Measurements from ENCODE around the gene NUP210.

NUP210 gene

GRCh38 chr3:13372656-13373055, 47.5 kb downstream of the NUP210 start:
- no peak for DNase-seq

- DNase-seq = no peak
These were observed 48.0 kb downstream of the NUP210 start for GRCh38 chr3:13372126-13372525.

GRCh38 chr3:13371100-13372075, 48.7 kb downstream of the NUP210 start:
- DNase-seq = no peak

DNA sequence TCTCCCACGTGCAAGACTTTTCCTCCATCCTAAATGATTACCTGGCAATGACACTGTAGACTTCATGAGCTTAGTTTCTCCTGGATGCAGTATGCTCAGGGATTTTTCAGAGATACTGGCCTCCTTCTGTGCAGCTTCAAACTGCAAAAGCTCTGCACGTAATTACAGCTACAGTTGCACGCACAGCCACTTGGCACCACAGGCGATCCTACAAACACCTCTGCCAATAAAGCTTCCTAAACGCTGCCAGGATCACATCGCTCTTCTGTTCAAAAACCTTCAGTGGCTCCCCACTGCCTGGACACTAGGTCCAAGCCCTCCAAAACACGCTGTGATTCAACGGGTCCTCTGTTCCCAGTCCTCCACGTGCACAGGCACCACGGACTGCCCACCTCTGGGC, 49.5 kb downstream of the NUP210 start:
- DNase-seq = no peak

DNA sequence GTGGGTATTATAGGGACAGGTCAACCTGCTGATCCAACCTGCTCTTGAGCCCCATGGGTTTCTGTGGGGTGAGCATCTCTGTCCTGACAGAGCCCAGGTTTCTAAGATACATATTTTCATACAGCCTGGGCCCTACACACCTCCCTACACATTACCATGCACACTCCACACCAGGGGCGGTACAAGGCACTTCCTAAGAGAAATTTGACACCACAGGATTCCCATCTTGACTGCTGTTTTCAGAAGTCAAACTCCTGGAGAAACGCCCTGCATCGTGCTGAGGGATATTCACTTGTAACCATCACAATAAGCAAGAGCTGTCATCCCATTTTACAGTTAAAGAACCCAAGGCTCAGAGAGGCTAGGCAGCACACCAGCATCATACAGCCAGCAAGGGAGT, 50.1 kb downstream of the NUP210 start:
- no peak for DNase-seq

- no peak for DNase-seq
These were observed 51.3 kb downstream of the NUP210 start for GRCh38 chr3:13368834-13369233.

DNA sequence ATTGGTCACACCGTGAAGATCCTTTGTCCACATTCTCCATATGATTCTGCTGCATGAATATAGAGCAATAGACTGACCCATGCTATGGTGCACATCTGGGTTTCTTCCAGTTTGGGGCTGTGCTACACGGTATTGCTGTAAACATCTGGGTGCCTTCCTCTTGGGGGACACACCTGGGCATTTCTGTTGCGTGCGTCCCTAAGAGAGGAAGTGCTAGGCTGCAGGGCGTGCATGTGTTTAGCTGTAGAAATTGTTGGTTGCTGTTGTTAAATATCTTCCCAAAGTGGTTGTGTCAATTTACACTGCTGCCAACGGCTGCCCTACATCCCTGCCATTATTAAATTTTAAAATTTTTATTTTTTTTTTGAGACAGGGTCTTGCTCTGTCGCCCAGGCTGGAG, 52.4 kb downstream of the NUP210 start:
- no peak for DNase-seq

GRCh38 chr3:13365390-13366379, 54.4 kb downstream of the NUP210 start:
- no peak for DNase-seq

DNA sequence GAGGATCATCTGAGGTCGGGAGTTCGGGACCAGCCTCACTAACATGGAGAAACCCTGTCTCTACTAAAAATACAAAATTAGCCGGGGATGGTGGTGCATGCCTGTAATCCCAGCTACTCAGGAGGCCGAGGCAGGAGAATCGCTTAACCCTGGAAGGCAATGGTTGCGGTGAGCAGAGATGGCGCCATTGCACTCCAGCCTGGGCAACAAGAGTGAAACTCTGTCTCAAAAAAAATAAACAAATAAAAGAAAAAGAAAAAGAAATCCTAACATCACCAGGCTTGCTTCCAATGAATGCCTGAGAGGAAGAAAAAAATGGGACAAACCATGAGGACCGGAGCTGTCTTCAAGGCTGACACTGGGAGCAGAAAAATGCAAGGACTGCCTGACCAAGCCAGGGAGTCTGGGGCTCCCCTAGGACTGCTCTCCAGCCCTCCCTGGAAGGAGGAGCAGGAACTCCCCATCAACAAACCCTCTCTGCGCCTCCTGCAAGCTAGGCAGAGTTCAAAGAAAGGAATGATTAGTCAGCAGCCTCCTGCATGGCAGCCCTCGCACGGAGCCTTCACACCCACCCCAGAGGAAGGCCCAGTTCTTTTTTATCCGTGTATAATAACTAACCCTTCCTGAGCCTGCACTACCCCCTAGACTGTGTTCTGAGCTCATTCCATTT, 55.4 kb downstream of the NUP210 start:
- DNase-seq = no peak

DNA sequence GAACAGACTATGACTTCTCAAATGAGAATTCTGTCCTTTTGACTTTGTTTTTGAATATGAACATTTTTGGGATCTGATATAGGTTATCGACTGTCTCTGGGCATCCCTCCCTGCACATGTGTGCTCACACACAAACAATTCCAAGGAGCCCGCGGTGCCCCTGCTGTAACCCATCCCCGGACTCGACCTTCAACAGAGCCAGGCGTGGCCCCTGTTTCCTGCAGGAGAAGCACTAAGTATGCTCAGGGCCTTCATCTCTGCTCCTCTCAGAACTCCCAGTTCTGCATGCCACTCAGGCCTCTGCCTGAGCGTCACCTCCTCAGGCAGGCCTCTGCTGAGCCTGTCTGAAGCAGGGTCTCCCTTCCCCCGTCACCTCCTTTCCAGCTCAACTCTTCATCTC, 57.6 kb downstream of the NUP210 start:
- DNase-seq = no peak

DNA sequence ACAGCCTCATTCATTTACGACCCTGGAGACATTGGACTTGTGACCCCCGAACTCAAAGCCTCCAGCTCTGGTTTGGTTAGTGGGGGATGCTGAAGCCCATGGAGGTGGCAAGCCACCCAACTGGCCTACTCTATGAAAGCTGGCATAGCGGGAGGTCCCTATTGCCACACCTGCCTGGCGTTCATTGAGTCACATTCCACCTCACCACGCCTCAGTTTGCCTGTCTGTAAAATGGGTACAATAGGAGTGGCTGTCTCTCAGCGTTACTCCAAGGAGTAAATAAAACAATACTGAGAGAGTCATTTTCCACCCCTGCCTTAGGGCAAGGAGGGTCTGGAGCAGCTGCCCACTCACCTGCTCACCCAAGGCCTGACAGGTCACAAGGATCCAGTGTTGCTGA, 60.2 kb downstream of the NUP210 start:
- no peak for DNase-seq

DNA sequence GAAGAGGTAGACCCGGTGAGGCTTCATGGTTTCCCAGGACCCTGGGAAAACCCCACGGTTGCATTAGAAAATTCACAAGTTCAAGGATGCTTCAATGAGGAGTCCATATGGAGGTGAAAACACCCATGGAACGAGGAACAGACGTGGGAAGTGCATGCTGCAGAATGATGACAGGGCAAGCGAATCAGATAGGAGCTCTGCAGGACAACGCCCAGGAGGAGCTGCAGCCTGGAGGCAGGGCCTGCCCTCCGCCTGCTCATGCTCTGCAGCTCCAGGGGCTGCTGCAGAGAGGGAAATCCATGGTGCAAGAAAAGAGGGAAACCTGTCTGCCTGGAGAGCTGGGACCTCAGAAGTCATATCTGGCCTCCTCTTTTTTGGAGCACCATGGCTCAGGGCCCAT, 61.5 kb downstream of the NUP210 start:
- DNase-seq = no peak

DNA sequence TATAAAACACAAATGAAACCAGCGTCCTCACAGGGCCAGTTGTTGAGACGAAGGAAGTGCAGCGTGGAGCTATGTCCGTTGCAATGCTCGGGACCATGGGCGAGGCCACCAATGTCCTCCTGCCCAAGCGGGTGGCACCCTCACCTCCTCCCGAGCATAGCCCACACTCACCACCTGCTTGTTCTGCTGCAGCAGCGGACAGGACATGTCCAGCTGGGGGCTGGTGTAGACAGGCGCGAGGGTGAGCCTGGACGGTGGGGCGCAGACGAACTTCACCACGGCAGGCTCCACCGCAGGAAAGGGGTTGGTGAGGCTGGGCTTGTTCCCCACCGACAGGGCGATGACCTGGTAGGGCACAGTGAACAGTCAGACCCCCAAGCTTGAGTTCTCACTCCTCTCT, 62.1 kb downstream of the NUP210 start:
- DNase-seq = no peak

DNA sequence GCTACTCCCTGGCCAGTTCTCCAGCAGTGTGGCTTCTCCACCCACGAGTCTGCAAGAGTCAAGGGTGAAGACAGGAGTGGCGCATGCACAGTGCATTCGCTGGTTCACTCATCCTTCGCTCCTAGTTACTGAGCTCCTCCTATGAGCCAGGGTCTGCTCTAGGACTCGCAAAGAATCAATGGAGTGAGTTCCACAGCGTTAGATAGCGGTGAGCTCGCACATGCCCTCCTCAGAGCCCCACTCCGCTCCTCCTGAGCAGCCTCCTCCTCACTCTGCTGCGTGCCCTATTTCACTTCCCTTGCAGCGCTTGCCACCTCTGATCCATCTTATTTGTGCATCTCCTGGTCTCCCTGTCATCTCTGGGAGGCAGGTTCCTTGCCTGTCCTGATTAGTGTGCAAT, 63.0 kb downstream of the NUP210 start:
- no peak for DNase-seq

DNA sequence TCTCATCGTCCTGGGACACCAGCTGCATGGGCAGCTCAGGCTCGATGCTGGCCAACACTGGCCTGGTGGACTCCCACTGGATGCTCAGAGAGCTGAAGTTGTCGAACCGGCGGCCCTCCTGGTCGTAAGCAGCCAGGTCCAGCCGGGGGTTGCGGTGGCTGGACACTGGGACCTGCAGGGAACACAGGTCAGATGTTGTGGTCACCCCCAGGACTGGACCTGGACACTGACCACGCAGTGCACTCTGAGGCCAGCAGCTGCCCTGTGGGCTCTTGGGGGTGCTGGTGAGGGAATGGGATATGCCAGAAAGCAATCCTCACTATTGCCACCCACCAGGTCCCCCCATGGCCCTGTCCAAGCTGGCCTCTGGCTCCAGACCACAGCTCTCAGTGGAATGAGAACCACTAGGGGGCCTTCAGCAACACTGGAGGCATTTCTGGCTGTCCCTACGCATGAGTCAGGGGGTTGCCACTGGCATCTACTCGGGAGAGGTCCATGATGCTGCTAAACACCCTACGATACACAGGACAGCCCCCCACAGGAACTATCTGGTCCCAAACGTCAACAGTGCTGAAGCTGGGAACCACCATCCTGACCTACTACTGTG, 66.1 kb downstream of the NUP210 start:
- DNase-seq = no peak

GRCh38 chr3:13353506-13353905, 66.6 kb downstream of the NUP210 start:
- no peak for DNase-seq

DNA sequence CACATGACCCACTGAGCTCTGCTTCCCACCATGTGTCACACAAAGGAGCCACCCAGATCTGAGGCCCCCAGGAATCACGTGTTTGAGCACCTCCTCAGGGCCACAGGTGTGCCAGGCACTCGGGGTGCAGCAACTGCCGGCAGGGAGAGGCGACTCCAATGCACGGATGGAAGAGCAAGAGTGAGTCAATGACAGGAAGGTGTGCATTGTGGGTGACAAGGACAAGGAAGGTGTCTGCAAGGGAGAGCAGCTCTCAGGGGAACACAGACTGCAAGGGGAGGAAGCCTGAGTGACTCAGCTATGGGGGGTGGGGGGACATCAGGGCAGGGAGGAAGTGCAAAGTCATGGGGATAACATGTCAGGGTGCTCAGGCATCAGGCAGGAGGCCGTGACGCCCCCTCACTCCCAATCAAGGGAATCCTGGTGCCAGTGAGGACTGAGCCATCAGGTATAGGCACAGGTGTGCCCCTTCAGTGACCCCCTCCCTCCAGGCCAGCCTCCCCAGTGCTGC, 67.4 kb downstream of the NUP210 start:
- peak; percentile 33 to 37 for DNase-seq

DNA sequence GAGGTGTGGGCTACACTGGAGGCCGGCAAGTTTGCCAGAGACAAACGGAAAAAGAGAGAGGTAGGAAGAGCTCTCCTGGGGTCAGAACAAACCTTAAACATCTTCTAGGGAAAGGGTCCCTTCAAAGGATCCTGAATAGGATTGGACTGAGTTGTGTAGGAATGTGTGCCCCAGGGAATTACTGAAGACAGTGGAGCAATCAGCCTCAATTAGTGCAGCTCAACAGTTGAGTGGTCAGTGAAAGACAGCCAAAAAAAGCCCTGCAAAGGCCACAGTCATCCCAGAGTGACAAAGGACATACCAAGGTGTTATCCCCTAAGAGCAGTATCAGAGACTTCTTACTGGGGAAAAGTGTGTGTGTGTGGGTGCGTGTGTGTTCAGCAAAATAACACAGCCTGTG, 70.3 kb downstream of the NUP210 start:
- no peak for DNase-seq

GRCh38 chr3:13348661-13349396, 71.3 kb downstream of the NUP210 start:
- no peak for DNase-seq

GRCh38 chr3:13348100-13348499, 72.0 kb downstream of the NUP210 start:
- no peak for DNase-seq

GRCh38 chr3:13347390-13347950, 72.7 kb downstream of the NUP210 start:
- no peak for DNase-seq
